Body of pancreas (tissue), 4 donors: ENCODE measurements around the gene TMEM229B. TPM values are rescaled to one million over a fixed set of nuclear protein-coding genes. Genes with fewer than 3 reads are reported as not detected.
A peak's percentile ranks its signal among the peaks of the same experiment; 100 is the strongest.

ENCODE experiments used
- ATAC-seq: fragments of 150-250 bp; one replicate; pipeline ENCODE4 v1.9.1; 2016
- DNase-seq, 4 donors: peaks; one replicate each; pipeline ENCODE4 v3.0.0-alpha.2; 2019
- H3K27ac ChIP-seq, 4 donors: fragments of 200-600 bp; sonication (generic); 1 replicate in 3 of 4; 2 replicates in 1 of 4; pipeline versions ENCODE4 v1.5.1 to v1.6.1; 2016 to 2019; ENCODE audit warnings: mild to moderate bottlenecking in 1 of 4, mixed read lengths in 1 of 4, moderate library complexity in 1 of 4
- H3K27me3 ChIP-seq, 2 donors: fragments of 200-600 bp; sonication (generic); one replicate each; pipeline ENCODE4 v1.6.0; 2016; ENCODE audit warnings: mild to moderate bottlenecking in 1 of 2
- H3K36me3 ChIP-seq, 2 donors: fragments of 200-600 bp; sonication (generic); replicated peaks in 1 of 2; 2 replicates each; pipeline ENCODE4 v1.5.1; 2016; ENCODE audit warnings: low read depth in 2 of 2; ENCODE audit not compliant: insufficient read depth in 1 of 2
- H3K4me1 ChIP-seq: fragments of 200-600 bp; sonication (generic); one replicate; pipeline ENCODE4 v1.6.0; 2016
- H3K4me3 ChIP-seq, 2 donors: fragments of 200-600 bp; sonication (generic); 1 replicate in 1 of 2; 2 replicates in 1 of 2; pipeline ENCODE4 v1.5.1; 2016 to 2019
- H3K9me3 ChIP-seq, 3 donors: fragments of 200-600 bp; sonication (generic); 1 replicate in 2 of 3; 2 replicates in 1 of 3; pipeline ENCODE4 v1.5.1; 2016
- POLR2A ChIP-seq, 3 donors: fragments of 450-650 bp; IDR thresholded peaks; one replicate each; pipeline ENCODE4 v1.6.1; 2016; ENCODE audit warnings: antibody characterized with exemption in 3 of 3, mild to moderate bottlenecking in 2 of 3
- WGBS, 2 donors: methylation state at CpG; one replicate each; pipeline ENCODE4 v1.1.5; 2017; 5-methylcytosine and 5-hydroxymethylcytosine counted together
- intact Hi-C: fragments of 100-400 bp; cut with DNase I; formaldehyde crosslinking; loops from one replicate; pipeline ENCODE4 v1.15.1; 2023
- total RNA-seq, 2 donors: library from RNA; depleted of rRNA; stranded (reverse); fragments of >200 nt; gene quantifications; one replicate each; pipeline ENCODE4 v1.1.0, GENCODE V29; 2016
- TF ChIP-seq, protein P1 (sequence below), 7 experiments: fragments of 450-650 bp in 4 of 7; fragments of 200-600 bp in 3 of 7; sonication (generic) in 3 of 7; IDR thresholded peaks; one replicate each; pipeline ENCODE4 v1.5.1; 2016 to 2019; ENCODE audit warnings: antibody characterized with exemption in 7 of 7

TMEM229B gene
- total RNA-seq, 2 donors from 2014 or later: 2.0 to 4.4 TPM

DNA sequence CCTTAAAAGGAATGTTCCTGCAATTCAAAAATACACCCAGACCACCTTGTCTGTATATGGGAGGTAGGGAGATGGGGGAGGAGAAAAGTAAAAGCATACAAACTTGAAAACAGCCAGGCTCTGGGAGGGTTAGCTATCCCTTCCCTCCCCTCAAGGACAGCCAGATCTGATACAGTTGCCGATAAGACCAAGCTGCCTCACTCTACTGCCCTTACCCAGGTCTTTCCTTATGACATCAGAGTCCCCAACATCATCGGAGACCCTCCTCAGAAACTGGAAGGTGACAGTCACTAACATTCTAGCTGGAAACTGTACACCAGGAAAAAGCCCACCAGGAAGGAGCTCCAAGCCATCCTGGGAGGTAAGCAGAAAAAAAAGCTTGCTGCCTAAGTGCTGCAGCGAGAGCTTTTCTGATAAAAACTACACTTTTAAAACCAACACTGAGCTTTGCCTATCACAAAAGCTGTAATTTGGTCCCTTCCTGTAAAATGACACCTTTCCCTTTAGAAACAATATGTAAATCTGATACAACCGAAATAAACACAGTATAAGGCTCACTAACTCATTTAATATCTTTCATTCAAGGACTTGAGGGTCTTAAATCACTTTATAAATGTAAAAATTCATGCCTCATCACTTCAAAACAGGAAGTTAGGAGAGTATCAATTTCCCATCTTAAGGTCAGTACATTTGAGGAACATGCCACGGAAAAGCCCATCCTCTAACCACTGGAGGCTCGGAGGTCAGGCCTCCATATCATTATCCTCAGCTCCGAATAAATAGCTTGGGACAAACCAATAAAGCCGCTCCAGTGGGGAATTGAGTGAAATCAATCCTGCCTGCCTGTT, 24.2 kb upstream of the TMEM229B start:
- no peak overlapping the region for H3K4me3 ChIP-seq
- WGBS, 2 donors: 50 to 52% methylated on average over 8 of the region's 8 CpGs
- no peak for TF ChIP-seq POLR2A (IDR thresholded peaks at IDR 0.05)
- TF ChIP-seq, protein P1, sequence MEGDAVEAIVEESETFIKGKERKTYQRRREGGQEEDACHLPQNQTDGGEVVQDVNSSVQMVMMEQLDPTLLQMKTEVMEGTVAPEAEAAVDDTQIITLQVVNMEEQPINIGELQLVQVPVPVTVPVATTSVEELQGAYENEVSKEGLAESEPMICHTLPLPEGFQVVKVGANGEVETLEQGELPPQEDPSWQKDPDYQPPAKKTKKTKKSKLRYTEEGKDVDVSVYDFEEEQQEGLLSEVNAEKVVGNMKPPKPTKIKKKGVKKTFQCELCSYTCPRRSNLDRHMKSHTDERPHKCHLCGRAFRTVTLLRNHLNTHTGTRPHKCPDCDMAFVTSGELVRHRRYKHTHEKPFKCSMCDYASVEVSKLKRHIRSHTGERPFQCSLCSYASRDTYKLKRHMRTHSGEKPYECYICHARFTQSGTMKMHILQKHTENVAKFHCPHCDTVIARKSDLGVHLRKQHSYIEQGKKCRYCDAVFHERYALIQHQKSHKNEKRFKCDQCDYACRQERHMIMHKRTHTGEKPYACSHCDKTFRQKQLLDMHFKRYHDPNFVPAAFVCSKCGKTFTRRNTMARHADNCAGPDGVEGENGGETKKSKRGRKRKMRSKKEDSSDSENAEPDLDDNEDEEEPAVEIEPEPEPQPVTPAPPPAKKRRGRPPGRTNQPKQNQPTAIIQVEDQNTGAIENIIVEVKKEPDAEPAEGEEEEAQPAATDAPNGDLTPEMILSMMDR (IDR thresholded peaks at IDR 0.05): no peak
- ATAC-seq: no peak
- no peaks in the 10 kb centered on the region for H3K36me3 ChIP-seq
- intact Hi-C loops: no loop called here
- H3K4me1 ChIP-seq: peaks cover 42% of the 10 kb centered on the region
- H3K27me3 ChIP-seq: no peaks in the 10 kb centered on the region
- DNase-seq: no peak
- no peaks in the 10 kb centered on the region for H3K9me3 ChIP-seq
- H3K27ac ChIP-seq: peak overlapping the region; percentile 78 to 88 (median 84)

DNA sequence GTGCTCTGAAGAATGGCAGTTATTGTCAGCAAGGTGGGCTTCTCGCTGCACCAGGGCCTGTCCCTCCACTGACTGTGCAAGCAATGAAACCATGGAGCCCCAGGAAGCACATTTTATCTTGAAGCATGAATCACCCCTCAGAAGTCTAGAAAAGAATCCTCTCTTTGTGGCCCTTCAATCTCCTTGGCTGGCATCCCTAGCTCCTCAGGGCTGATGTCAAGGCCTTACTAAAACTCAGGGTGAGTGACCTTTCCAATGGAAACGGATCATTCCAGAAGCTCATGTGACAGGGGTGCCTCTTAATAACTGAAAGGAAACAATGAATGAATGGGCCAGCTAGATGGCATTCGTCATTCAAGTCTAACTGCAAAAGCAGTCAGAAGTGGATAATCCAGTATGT, 22.3 kb upstream of the TMEM229B start:
- TF ChIP-seq, protein P1 (IDR thresholded peaks at IDR 0.05): no peak
- no peak for TF ChIP-seq POLR2A (IDR thresholded peaks at IDR 0.05)
- ATAC-seq: no peak
- H3K36me3 ChIP-seq: no peaks in the 10 kb centered on the region
- no peak overlapping the region for H3K4me3 ChIP-seq
- H3K4me1 ChIP-seq: peaks cover 35% of the 10 kb centered on the region
- intact Hi-C loops: no loop called here
- no peaks in the 10 kb centered on the region for H3K27me3 ChIP-seq
- no peaks in the 10 kb centered on the region for H3K9me3 ChIP-seq
- H3K27ac ChIP-seq: no peak overlapping the region
- DNase-seq: no peak
- WGBS, 2 donors: 62 to 84% methylated on average over 3 of the region's 3 CpGs

DNA sequence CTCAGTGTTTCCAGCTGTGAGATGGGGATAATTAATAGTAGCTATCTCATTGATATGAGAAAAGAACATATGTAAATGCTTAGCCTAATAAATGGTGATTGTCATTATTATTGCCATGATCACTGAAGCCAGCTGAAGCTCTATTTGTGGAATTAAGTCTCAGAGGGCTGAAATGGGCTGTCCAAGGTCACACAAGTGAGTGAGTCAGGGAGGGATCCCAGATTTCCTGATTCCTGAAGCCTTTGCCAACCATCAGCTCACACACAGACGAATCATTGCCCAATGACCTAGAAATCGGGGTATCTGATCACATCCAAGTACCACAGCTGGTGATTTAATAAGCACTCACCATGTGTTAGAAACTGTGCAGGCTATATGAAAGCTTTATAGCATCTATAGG, 21.6 kb upstream of the TMEM229B start:
- intact Hi-C loops: no loop called here
- H3K9me3 ChIP-seq: no peaks in the 10 kb centered on the region
- DNase-seq (peak in 2 of 4 donors; percentile 20 to 32), ATAC-seq (no peak)
- no peaks in the 10 kb centered on the region for H3K36me3 ChIP-seq
- H3K4me3 ChIP-seq: no peak overlapping the region
- TF ChIP-seq POLR2A (IDR thresholded peaks at IDR 0.05): no peak
- TF ChIP-seq, protein P1 (IDR thresholded peaks at IDR 0.05): no peak
- no peaks in the 10 kb centered on the region for H3K27me3 ChIP-seq
- 24 to 27% methylated on average over 2 of the region's 2 CpGs for whole genome bisulfite sequencing, 2 donors
- peaks cover 31% of the 10 kb centered on the region for H3K4me1 ChIP-seq
- H3K27ac ChIP-seq: no peak overlapping the region

DNA sequence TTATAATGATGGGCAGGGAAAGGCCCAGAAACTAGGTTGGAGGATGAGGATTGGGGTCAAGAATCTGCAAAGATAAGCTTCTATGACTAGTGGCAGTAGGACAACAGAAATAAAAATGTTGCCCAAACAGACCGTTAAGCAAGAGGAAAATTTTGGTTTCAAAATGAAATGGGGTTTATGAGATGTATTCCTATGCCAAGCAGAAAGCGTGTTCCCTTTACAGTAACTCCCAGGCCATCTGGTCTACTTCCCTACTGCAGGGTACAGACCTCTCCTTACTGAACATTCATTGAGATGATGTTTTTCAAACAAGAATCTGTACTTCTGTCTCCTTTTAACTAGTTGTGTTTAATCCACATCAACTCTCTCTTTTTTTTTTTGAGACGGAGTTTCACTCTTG, 20.4 kb upstream of the TMEM229B start:
- DNase-seq (no peak), ATAC-seq (no peak)
- Histone ChIP-seq H3K4me3 (no peak overlapping the region), H3K9me3 (no peaks in the 10 kb centered on the region), H3K4me1 (peaks cover 25% of the 10 kb centered on the region), H3K36me3 (no peaks in the 10 kb centered on the region), H3K27me3 (no peaks in the 10 kb centered on the region), H3K27ac (no peak overlapping the region)
- TF ChIP-seq, protein P1 (IDR thresholded peaks at IDR 0.05): no peak
- no peak for TF ChIP-seq POLR2A (IDR thresholded peaks at IDR 0.05)
- intact Hi-C loops: no loop called here
- WGBS, 2 donors: 60 to 76% methylated on average over 3 of the region's 3 CpGs

DNA sequence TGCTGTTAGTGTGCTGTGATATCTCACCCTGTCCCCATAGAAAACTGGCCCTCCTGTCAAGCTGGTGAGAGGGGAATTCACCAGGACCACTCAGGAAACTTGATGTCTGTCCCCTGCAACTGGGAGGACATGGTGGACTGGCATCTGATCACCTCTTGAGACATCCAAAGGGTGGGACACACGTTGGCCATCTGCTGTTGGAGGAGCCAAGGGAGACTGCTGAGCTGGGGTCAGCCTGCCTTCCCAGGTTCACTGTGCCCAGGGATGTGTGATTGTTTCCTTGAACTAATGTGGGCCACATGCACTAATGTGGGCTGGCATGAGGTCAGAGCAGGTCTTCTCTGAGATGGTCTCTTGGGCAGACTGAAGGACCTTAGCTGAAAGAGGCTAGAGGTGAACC, 16.7 kb upstream of the TMEM229B start:
- Histone ChIP-seq H3K27ac (no peak overlapping the region), H3K36me3 (no peaks in the 10 kb centered on the region), H3K4me1 (peaks cover 3% of the 10 kb centered on the region), H3K9me3 (no peaks in the 10 kb centered on the region), H3K4me3 (no peak overlapping the region), H3K27me3 (no peaks in the 10 kb centered on the region)
- no peak for ATAC-seq
- no peak for DNase-seq
- intact Hi-C loops: no loop called here
- 80 to 93% methylated on average over 1 of the region's 1 CpG for WGBS, 2 donors
- TF ChIP-seq, protein P1 (IDR thresholded peaks at IDR 0.05): no peak
- TF ChIP-seq POLR2A (IDR thresholded peaks at IDR 0.05): no peak
